NCI-H345 (cell line): ENCODE data around the gene MOV10.
A peak's percentile ranks its signal among the peaks of the same experiment; 100 is the strongest.
"Not testable (repeated sequence)": the region's sequence is repeated elsewhere in the genome, so short reads cannot be mapped to it uniquely, and the experiment has no call there.

ENCODE experiments used
- DNase-seq: peaks from one replicate; lab custom pipeline; 2025; lab: John Stamatoyannopoulos, UW

The MOV10 gene

GRCh38 chr1:112674440-112674985, at the start of gene MOV10:
TSS of gene MOV10 (plus strand) at chr1:112674659. CDS start at chr1:112674913, 254 bp downstream.
- DNase-seq: peak; percentile 67

GRCh38 chr1:112625696-112626095, 48.8 kb upstream of the MOV10 start:
- no peak for DNase-seq

DNA sequence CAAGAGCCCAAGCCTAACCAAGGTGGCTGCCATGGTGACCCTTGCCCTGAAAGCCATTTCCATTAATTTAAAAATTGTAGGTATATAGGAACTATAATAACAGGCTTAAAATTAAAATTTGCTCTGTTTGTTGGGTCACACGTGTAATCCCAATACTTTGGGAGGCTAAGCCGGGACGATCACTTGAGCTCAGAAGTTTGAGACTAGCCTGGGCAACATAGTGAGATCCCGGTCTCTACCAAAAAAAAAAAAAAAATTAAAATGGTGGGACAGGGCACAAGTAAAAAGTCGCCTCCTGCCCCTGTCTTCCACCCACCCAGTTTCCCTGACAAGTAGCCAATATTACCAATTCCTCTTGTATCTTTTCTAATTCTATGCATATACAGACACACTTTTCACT, 48.3 kb upstream of the MOV10 start:
- no peak for DNase-seq

DNA sequence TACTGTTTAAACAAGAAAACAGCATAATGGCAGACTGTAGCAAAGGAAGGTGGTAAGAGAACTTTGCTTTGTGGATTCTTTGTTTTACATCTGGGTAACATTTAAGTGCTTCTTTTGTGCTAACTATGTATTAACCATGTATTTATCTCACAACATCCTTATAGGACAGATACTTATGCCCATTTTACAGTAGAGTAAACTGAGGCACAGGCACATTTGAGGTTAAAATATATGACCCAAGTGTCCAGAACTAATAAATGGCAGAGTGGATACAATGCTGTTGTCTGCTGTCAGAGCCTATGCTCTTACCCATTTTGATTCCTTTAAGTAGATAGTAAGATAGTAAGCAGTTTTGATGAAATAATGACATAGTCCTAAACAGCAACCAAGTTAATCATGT, 47.6 kb upstream of the MOV10 start:
- no peak for DNase-seq

GRCh38 chr1:112628516-112628915, 45.9 kb upstream of the MOV10 start:
- DNase-seq: no peak

- no peak for DNase-seq
Measured at GRCh38 chr1:112629256-112629655, 45.2 kb upstream of the MOV10 start.

GRCh38 chr1:112633628-112634027, 40.8 kb upstream of the MOV10 start:
- no peak for DNase-seq

DNA sequence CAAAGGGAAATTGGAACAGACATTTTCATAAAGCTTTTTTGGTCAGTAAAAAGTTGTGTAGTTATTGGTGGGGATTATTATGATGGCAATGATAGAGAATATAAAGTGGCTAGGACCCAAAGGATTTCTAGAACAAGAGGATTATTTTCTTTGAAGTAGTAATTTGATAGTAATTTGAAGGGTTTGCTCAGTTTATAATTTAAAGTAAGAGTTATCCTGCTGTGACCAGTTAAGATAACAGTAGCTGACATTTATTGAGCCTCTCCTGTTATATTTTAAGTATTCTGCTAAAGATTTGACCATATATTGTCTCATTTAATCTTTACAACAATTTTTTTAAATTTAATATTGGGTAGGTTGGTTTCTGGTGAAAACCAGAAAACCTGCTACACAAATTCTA, 40.1 kb upstream of the MOV10 start:
- no peak for DNase-seq

DNA sequence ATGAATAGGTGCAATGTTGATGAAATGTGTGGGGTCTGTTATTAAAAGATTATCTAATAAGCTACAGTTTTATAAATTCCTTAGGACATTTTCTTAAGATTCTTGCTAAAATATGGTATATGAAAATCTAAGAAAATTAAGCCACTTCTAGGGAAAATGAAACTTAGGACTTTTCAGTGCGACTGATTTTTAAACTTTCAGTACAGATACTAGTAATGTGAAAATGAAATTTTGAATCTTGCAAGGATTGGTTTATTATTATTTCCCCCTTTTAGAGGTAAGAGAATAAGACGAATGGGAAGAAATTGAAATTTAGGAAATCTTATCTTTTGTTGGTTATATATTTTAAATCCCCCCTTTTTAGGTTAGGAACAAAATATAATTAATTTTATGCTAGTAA, 38.4 kb upstream of the MOV10 start:
- no peak for DNase-seq

DNA sequence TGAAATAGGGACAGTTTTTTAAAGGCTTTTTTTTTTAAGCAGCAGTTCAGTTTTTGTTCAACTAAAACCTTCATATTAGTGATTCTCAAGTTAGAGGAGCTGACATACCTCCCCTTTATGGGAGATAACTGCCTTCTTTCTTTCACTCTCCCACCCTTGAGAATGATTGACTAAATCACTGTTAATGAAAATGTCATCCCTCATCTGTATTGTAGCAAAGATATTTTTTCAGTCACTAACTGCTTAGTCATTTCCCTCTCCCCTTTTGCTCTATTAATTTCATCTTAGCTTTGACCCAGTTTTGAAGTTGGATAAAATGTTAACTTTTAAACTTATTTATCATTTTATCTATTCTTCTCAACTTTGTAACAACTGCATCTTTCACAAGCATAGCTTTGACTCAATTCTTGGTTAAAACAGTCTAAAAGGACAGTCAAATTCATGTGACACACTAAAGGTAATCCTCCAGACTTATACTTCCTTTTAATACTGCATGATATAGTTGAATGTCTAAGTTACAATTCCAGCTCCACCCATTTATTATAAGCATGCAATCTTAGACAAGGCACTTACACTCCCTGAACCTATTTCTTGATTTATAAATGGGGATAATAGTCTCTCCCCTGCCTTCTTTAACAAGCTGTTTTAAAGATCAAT, 37.7 kb upstream of the MOV10 start:
- no peak for DNase-seq

DNA sequence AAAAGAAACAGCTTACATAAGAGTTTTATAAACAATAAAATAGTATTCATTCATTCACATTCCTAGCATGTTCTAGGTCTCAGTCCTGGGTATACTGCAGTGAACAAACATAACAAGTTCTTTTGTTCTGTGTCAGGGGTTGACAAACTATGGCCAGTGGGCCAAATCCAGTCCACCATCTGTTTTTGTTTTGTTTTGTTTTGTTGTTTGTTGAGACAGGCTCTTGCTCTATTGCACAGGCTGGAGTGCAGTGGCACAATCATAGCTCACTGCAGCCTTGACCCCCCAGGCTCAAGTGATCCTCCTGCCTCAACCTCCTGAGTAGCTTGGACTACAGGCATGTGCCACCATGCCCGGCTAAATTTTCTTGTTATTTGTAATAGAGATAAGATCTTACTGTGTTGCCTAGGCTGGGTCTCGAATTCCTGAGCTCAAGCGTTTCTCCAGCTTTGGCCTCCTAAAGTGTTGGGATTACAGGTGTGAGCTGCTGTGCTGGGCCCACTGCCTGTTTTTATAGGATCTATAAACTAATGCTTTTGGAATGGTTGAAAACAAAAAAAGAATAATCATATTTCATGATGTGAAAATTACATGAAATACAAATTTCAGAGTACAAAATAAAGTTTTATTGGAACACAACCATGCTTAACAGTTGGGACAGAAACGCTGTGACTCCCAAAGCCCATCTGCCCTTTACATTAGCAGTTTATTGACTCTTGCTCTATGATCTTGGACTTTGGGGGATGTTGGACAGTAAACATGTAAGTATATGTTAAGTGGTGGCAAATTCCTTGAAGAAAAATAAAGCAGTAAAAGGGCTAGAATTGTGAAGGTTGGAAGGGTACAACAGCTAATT, 37.0 kb upstream of the MOV10 start:
- DNase-seq: no peak

DNA sequence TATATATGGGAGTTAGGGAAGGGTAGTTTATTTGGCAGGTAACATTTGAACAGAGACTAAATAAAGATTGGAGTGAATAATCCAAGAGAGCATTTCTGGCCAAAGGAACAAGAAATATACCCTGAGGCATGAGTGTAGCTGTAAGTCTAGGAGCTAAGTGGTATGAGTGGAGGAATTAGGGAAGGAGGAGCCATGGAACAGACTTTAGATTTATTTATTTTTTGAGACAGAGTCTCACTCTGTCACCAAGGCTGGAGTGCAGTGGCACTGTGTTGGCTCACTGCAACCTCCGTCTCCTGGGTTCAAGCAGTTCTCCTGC, 36.4 kb upstream of the MOV10 start:
- no peak for DNase-seq

- DNase-seq: not testable (repeated sequence)
Measured at GRCh38 chr1:112640437-112640836, 34.0 kb upstream of the MOV10 start.

DNA sequence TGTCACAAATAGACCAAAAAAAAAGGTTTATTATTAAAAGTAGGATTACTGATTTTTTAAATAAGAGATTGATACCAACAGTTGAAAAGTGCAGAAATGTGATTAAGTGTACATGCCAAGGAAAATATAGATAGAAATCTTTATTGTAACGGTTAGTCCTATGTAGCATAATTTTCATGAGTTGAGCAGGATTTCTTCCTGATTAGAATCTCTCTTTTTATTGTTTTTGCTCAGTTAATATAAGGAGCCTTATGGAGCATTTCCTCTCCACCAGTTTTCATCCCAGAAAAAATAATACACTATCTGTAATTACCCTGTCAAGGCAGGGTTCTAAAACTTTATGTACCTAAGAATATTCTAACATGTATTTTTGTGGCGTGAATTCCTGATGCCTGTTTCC, 31.4 kb upstream of the MOV10 start:
- DNase-seq: no peak

GRCh38 chr1:112646225-112646624, 28.2 kb upstream of the MOV10 start:
- no peak for DNase-seq

DNA sequence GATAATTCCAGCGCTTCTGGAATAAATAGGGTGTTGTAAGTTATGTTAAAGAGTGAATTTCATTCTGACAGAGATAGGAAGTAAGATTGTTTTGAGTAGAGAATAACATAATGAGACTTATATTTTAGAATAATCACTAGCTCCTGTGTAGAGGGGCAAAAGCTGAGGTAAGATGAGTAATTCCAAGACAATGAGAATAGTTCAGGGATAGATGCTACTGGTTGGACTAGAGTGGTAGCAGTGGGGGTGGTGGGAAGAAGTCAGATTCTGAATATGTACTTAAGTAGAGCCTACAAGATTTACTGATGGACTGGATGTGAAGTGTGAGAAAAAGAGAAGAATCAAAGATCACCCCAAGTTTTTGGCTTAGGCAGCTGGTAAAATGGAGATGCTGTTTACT, 23.3 kb upstream of the MOV10 start:
- no peak for DNase-seq

GRCh38 chr1:112665857-112666256, 8.6 kb upstream of the MOV10 start:
- no peak for DNase-seq

DNA sequence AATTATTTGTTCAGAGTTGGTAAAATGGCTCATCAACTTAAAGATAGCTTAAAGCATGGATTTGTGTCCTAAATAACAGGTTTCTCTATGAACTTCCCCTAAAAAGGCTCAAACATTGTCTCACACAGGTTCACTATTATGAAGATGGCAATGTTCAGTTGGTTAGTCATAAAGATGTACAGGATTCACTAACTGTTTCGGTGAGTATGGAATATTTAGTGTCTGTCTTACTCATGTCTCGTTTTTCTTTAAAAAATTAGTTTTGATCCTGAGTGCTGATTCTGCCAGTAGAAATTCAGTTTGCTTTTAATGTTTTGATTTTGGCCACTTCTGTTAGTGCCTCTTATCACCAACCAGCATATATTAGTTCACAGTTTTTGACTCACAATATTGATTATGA, 7.5 kb upstream of the MOV10 start:
- no peak for DNase-seq

DNA sequence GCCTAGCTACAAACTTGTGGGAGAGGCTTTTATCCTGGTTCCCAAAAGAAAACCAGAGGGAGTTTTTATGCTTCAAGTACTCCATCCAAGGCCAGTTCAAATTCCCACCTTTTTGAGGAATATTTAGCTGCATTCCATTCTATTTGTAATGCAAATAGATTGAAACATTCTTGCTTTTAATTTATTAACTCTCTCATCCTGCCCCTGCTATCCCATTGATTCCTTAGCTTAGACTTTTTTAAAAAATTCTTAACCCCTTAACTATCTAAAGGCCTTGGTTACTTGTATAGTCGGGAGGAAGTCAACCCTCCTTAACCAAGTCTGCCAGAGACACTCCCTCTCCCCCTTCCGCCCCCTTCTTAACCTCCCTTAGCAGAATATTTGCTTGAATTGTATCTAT, 2.5 kb upstream of the MOV10 start:
- DNase-seq: no peak

DNA sequence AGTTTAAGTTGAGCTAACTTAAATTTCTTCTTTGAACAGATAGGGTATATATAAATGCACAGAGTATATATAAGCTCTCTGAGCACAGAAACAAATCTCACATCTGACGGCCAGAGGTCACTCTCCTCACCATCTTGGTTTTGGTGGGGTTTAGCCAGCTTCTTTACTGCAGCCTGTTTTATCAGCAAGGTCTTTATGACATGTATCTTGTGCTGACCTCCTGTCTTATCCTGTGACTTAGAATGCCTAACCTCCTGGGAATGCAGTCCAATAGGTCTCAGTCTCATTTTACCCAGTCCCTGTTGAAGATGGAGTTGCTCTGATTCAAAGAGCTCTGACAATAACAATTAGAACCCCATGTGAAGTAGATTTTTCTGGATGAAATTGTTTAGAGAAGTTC, 1.6 kb upstream of the MOV10 start:
- no peak for DNase-seq

GRCh38 chr1:112673592-112674439, 643 bp upstream of the MOV10 start:
- no peak for DNase-seq

GRCh38 chr1:112674986-112675727, 698 bp downstream of the MOV10 start:
- DNase-seq: peak; percentile 63
